C4-2B (cell line): Measurements from ENCODE around the gene SESN3.

ENCODE experiments used
- H3K27ac ChIP-seq: fragments of 450-650 bp; 2 replicates; pipeline ENCODE4 v1.5.1; 2017
- ZFX ChIP-seq: fragments of 450-650 bp; IDR thresholded peaks from 2 replicates; pipeline ENCODE4 v1.6.1; 2017
- TF ChIP-seq, protein P1 (sequence below): fragments of 450-650 bp; conservative IDR thresholded peaks from 2 replicates; pipeline ENCODE4 v1.5.1; 2017; ENCODE audit warnings: mild to moderate bottlenecking

SESN3 gene

DNA sequence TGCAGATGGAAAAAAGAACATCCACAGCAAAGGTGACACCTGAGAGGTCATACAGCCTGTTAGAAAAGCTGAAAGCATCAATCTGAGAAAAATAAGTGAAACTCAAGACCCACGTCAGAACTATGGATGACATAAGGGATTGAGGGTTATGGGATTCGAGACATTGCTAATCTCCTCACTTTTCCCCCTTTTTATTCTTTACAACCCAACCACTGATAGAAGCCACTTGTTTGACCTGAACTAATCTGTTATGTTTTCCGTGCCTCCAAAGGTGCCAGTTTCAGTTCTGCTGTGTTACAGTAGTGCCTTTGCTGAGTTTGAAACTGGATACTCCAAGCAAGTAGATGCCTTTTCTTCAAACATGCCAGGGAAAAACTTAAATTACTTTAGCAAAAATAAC, 16.9 kb upstream of the SESN3 start:
- H3K27ac ChIP-seq = no peak overlapping the region
- no peak for TF ChIP-seq ZFX
- TF ChIP-seq, protein P1, sequence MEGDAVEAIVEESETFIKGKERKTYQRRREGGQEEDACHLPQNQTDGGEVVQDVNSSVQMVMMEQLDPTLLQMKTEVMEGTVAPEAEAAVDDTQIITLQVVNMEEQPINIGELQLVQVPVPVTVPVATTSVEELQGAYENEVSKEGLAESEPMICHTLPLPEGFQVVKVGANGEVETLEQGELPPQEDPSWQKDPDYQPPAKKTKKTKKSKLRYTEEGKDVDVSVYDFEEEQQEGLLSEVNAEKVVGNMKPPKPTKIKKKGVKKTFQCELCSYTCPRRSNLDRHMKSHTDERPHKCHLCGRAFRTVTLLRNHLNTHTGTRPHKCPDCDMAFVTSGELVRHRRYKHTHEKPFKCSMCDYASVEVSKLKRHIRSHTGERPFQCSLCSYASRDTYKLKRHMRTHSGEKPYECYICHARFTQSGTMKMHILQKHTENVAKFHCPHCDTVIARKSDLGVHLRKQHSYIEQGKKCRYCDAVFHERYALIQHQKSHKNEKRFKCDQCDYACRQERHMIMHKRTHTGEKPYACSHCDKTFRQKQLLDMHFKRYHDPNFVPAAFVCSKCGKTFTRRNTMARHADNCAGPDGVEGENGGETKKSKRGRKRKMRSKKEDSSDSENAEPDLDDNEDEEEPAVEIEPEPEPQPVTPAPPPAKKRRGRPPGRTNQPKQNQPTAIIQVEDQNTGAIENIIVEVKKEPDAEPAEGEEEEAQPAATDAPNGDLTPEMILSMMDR = no peak

DNA sequence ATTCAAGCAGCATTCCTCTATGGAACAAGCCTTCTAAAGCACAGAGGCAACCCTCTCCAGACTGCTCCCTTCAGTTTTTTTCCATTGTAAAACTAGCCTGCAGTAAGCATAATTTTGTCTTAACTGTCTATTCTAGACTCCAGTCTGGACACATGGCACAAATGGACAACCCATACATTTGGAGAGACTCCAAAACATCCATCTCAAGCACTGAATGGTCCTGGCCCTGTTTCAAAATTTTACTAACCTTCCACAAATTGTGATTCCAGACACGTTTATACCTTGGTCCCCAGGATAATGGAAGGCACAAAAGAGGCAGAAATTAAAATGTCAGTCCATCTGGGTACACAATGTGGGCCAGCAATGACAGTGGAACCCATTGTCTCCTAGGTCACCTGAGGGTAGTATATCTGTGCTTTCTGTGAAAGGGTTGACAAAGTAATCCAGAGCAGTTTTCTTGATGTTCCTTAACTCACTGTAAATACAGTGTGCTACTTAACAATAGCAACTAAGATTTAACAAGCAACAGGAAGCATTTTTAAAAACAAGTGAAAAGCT, 16.2 kb upstream of the SESN3 start:
- H3K27ac ChIP-seq = no peak overlapping the region
- TF ChIP-seq, protein P1 = no peak
- no peak for TF ChIP-seq ZFX

DNA sequence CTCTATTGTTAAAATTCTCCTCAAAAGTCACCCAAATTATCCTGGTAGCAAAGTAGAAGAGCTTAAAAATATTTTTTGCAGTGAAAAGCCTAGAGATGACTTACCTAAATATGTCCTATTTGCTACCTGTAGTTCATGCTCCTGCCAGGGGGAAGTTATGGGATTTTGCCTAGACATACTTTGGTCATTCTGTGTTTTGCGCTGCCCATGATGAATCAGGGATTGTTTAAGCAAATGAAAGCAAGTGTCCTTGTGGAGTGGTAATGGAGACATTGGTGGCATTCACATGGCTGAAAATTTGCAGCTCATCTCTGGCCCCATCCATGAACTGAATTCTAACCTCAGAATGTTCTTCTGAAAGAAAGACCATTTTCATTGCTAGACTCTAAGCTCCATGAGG, 14.6 kb upstream of the SESN3 start:
- no peak overlapping the region for H3K27ac ChIP-seq

DNA sequence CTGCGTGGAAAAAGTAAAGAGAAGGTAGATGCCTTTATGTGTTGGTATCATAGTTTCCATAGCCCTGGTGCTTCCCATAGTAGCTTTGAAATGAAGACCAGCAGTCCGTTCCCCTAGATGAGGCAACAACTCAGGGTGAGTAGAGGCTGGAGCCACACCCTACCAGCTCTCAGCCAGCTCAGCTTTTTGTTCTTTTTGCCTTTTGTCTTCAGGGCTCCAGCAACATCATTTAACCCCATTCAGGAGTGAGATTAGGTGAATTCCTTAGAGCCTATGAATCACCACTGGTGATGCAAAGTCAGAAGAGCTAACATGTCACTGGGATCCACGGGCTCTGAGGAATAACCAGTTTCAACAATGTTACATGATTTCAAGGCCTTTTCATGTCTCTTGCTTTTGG, 14.0 kb upstream of the SESN3 start:
- TF ChIP-seq, protein P1 = no peak
- no peak for TF ChIP-seq ZFX
- no peak overlapping the region for H3K27ac ChIP-seq

More for the DNA sequence above, 14.6 kb upstream of the SESN3 start:
- TF ChIP-seq, protein P1 = no peak
- no peak for TF ChIP-seq ZFX

DNA sequence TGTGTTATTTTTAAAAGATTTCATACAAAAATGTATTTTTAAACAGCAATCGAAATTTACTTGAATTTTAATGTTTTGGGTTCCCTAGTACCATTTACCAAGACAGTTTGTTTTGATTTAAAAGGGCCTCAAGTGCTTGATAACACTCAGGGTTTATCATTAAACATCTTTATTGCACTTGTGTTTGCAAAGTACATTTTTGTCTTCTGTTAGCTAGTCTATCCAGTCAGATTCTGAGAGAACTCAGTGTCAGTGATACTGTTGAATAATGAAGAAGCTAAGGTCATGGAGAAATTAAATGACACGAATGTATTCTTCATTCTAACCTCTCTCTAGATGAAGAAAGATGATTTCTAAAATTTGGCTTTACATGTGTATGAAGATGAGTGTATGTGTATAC, 12.7 kb upstream of the SESN3 start:
- TF ChIP-seq ZFX = no peak
- TF ChIP-seq, protein P1 = no peak
- no peak overlapping the region for H3K27ac ChIP-seq

DNA sequence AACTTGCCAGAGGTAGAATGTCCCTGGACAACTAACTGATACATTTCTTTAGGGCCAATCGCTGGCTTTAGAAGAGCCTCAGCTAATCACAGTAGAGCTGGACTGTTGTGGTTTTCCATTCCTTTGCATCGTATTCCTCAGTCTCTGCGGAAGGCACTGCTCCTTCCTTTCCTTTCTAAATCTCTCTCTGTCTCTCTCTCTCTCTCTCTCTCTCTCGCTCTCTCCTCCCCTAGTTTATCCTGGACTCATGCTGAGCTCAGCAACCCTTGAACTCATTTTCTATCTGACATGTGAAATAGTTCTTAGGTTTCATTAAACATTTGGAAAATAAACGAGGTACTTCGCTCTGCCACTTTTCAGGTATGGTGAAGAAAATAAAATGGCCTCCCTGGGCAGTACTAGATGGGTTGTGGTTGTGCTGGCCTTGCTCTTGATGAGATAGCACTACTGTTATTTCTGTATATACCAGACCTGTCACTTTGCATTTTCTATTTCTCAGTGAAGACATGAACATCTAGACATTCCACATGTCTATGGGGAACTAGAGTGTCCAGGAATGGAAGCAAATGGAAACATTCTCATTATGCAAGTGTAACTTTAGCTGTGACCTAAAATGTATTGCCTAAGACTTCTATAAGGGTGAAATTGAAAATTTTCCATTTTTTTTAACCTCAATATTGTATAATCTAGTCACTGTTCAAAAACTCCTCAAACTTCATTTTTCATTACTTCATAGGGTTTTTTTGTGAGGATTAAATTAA, 12.0 kb upstream of the SESN3 start:
- no peak for TF ChIP-seq ZFX
- TF ChIP-seq, protein P1 = no peak

DNA sequence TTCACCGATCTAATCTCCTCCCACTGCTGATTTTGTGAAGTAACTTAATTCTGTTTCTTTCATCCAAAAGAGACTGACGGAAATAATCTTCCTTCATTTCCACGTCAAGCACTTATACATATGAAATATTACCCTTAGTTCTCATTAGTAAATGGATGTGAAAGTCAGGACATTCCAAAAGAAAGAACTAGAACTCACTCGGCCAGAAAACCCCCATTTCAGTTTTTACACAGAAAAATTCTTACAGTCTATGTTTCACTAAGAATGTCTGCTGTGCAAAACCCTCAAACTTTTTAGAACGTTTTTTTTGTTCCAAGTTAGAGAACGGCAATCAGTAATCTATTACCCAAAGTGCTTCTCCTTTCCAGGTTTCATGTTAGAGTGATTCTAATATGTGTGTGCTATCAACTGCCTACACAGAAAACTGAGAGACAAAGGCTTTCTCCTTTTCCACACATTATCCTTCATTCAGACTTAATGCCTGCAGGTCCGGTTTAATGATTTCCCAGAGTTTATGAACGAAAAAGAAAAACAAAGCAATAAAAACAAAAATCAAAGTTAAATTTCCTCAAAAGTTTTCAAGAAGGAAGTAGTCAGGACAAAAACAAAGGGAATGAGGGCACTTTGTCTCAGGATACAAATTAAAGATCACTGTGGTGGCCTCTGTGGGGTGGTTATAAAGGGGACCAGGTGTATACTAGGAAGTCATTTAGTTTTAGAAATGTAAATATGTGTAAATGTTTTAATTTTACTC, 11.3 kb upstream of the SESN3 start:
- no peak overlapping the region for H3K27ac ChIP-seq
- no peak for TF ChIP-seq ZFX
- TF ChIP-seq, protein P1 = no peak

More for the DNA sequence above, 12.0 kb upstream of the SESN3 start:
- H3K27ac ChIP-seq = no peak overlapping the region
